ENCODE measurements around the gene PLA2G4F. TPM values are rescaled to one million over a fixed set of nuclear protein-coding genes. Genes with fewer than 3 reads are reported as not detected.

The PLA2G4F gene
- total RNA-seq, 1 experiment from 2014 or later: 0.87 TPM

- BruUV-seq (replicated peaks): no TSS peak
- no peak for DNase-seq
- Mint-ChIP-seq H3K4me1 (ENCODE audit: low read depth, unreplicated experiment) (no peaks in the 10 kb centered on the region), H3K4me3 (ENCODE audit: low read depth, unreplicated experiment) (no peak overlapping the region), H3K9me3 (ENCODE audit: low read depth, unreplicated experiment) (no peaks in the 10 kb centered on the region), H3K36me3 (ENCODE audit: insufficient read depth, unreplicated experiment) (no peaks in the 10 kb centered on the region), H3K27me3 (ENCODE audit: unreplicated experiment) (no peaks in the 10 kb centered on the region), H3K27ac (ENCODE audit: unreplicated experiment) (no peak overlapping the region)
- TF ChIP-seq CTCF (IDR thresholded peaks at IDR 0.05; ENCODE audit: unreplicated experiment): no peak
- CTCF ChIA-PET: no interaction called here
- intact Hi-C loops (cut with micrococcal nuclease; ENCODE audit: unreplicated experiment): no loop called here
These were observed 2.6 kb downstream of the PLA2G4F start for GRCh38 chr15:42153874-42154211.

- CTCF ChIA-PET: no interaction called here
- DNase-seq: no peak
- Mint-ChIP-seq H3K36me3 (ENCODE audit: insufficient read depth, unreplicated experiment) (no peaks in the 10 kb centered on the region), H3K4me3 (ENCODE audit: low read depth, unreplicated experiment) (no peak overlapping the region), H3K4me1 (ENCODE audit: low read depth, unreplicated experiment) (no peaks in the 10 kb centered on the region), H3K9me3 (ENCODE audit: low read depth, unreplicated experiment) (no peaks in the 10 kb centered on the region), H3K27me3 (ENCODE audit: unreplicated experiment) (no peaks in the 10 kb centered on the region), H3K27ac (ENCODE audit: unreplicated experiment) (no peak overlapping the region)
- intact Hi-C loops (cut with micrococcal nuclease; ENCODE audit: unreplicated experiment): no loop called here
- no peak for TF ChIP-seq CTCF (IDR thresholded peaks at IDR 0.05; ENCODE audit: unreplicated experiment)
- BruUV-seq (replicated peaks): no TSS peak
These were observed 3.3 kb downstream of the PLA2G4F start for GRCh38 chr15:42152921-42153698.

GRCh38 chr15:42152196-42152920 is 4.1 kb downstream of the PLA2G4F start:
- TF ChIP-seq CTCF (IDR thresholded peaks at IDR 0.05; ENCODE audit: unreplicated experiment): no peak
- H3K4me3 Mint-ChIP-seq (ENCODE audit: low read depth, unreplicated experiment): no peak overlapping the region
- CTCF ChIA-PET: no interaction called here
- DNase-seq: no peak
- BruUV-seq (replicated peaks): no TSS peak
- H3K9me3 Mint-ChIP-seq (ENCODE audit: low read depth, unreplicated experiment): no peaks in the 10 kb centered on the region
- no peak overlapping the region for H3K27ac Mint-ChIP-seq (ENCODE audit: unreplicated experiment)
- no peaks in the 10 kb centered on the region for H3K4me1 Mint-ChIP-seq (ENCODE audit: low read depth, unreplicated experiment)
- H3K27me3 Mint-ChIP-seq (ENCODE audit: unreplicated experiment): no peaks in the 10 kb centered on the region
- intact Hi-C loops (cut with micrococcal nuclease; ENCODE audit: unreplicated experiment): no loop called here
- no peaks in the 10 kb centered on the region for H3K36me3 Mint-ChIP-seq (ENCODE audit: insufficient read depth, unreplicated experiment)

- intact Hi-C loops (cut with micrococcal nuclease; ENCODE audit: unreplicated experiment): no loop called here
- Mint-ChIP-seq H3K36me3 (ENCODE audit: insufficient read depth, unreplicated experiment) (no peaks in the 10 kb centered on the region), H3K9me3 (ENCODE audit: low read depth, unreplicated experiment) (no peaks in the 10 kb centered on the region), H3K27me3 (ENCODE audit: unreplicated experiment) (no peaks in the 10 kb centered on the region), H3K4me1 (ENCODE audit: low read depth, unreplicated experiment) (no peaks in the 10 kb centered on the region), H3K27ac (ENCODE audit: unreplicated experiment) (no peak overlapping the region), H3K4me3 (ENCODE audit: low read depth, unreplicated experiment) (no peak overlapping the region)
- DNase-seq: no peak
- no TSS peak for BruUV-seq (replicated peaks)
- TF ChIP-seq CTCF (IDR thresholded peaks at IDR 0.05; ENCODE audit: unreplicated experiment): no peak
- CTCF ChIA-PET: no interaction called here
These were observed 4.7 kb downstream of the PLA2G4F start for GRCh38 chr15:42151736-42152135.

Data from Calu3 (cell line).